Caco-2 (cell line): ENCODE data around the gene SEC11C. TPM values are rescaled to one million over a fixed set of nuclear protein-coding genes. Genes with fewer than 3 reads are reported as not detected.

ENCODE experiments used
- BruUV-seq: library from RNA; stranded (reverse); fragments of 400-500 nt; replicated peaks from 2 replicates; lab custom pipeline; 2021; lab: Mats Ljungman, UMichigan
- CTCF ChIA-PET: fragments of 300-600 bp; sonication (Branson Sonifier 250); formaldehyde crosslinking; loops from one replicate; lab custom pipeline; 2022; ENCODE audit warnings: antibody characterized with exemption; lab: Charles Lee
- POLR2A ChIA-PET: fragments of 300-600 bp; sonication (Branson Sonifier 250); formaldehyde crosslinking; loops from one replicate; lab custom pipeline; 2022; ENCODE audit warnings: antibody characterized with exemption; lab: Charles Lee
- DNase-seq, 2 experiments: peaks; one replicate each; pipeline versions ENCODE4 v3.0.0 to v3.0.0-alpha.2; 2020 to 2022
- H3K27me3 ChIP-seq: replicated peaks from 2 replicates; pipeline ENCODE4 v1.6.0; 2011; ENCODE audit warnings: low read length; ENCODE audit not compliant: control insufficient read depth, insufficient read depth
- H3K36me3 ChIP-seq: 2 replicates; pipeline ENCODE4 v1.5.1; 2011; ENCODE audit warnings: low read length; ENCODE audit not compliant: control insufficient read depth, insufficient read depth
- H3K4me1 ChIP-seq: fragments of 250-450 bp; sonication (Bioruptor Pico); 2 replicates; pipeline ENCODE4 v1.5.1; 2020; ENCODE audit warnings: mild to moderate bottlenecking
- H3K4me3 ChIP-seq: 2 replicates; pipeline ENCODE4 v1.5.1; 2011; ENCODE audit warnings: low read depth, mild to moderate bottlenecking, control low read depth, low read length
- H3K9me3 ChIP-seq: fragments of 250-450 bp; sonication (Bioruptor Pico); 2 replicates; pipeline ENCODE4 v1.5.1; 2020; ENCODE audit warnings: mild to moderate bottlenecking, moderate library complexity
- H3K27ac Mint-ChIP-seq: one replicate; pipeline ENCODE4 v1.8.0; 2022; ENCODE audit warnings: mixed read lengths; ENCODE audit not compliant: unreplicated experiment
- H3K27me3 Mint-ChIP-seq: one replicate; pipeline ENCODE4 v1.8.0; 2022; ENCODE audit warnings: mixed read lengths; ENCODE audit not compliant: insufficient read depth, unreplicated experiment
- H3K36me3 Mint-ChIP-seq: one replicate; pipeline ENCODE4 v1.8.0; 2022; ENCODE audit warnings: mild to moderate bottlenecking, mixed read lengths; ENCODE audit not compliant: insufficient read depth, unreplicated experiment
- H3K4me1 Mint-ChIP-seq: one replicate; pipeline ENCODE4 v1.8.0; 2022; ENCODE audit warnings: low read depth, mixed read lengths; ENCODE audit not compliant: unreplicated experiment
- H3K4me3 Mint-ChIP-seq: one replicate; pipeline ENCODE4 v1.8.0; 2022; ENCODE audit warnings: mild to moderate bottlenecking, moderate library complexity, mixed read lengths; ENCODE audit not compliant: unreplicated experiment
- H3K9me3 Mint-ChIP-seq: one replicate; pipeline ENCODE4 v1.8.0; 2022; ENCODE audit warnings: mixed read lengths; ENCODE audit not compliant: unreplicated experiment
- intact Hi-C: fragments of 100-400 bp; cut with micrococcal nuclease; formaldehyde crosslinking; loops from one replicate; pipeline ENCODE4 v1.10.0; 2022; ENCODE audit not compliant: unreplicated experiment
- total RNA-seq: library from RNA; stranded (reverse); gene quantifications from 2 replicates; pipeline ENCODE4 v1.2.3, GENCODE V29; 2022
- TF ChIP-seq, protein P1 (sequence below), 2 experiments: fragments of 200-600 bp in 1 of 2; IDR thresholded peaks; 1 replicate in 1 of 2; 2 replicates in 1 of 2; pipeline versions ENCODE4 v1.5.1 to v1.8.0; 2011 to 2022; ENCODE audit warnings: antibody characterized with exemption in 1 of 2, control low read depth in 1 of 2, inconsistent platforms in 1 of 2, low read depth in 1 of 2, low read length in 1 of 2, mild to moderate bottlenecking in 1 of 2, moderate library complexity in 1 of 2; ENCODE audit not compliant: insufficient read depth in 1 of 2, severe bottlenecking in 1 of 2, unreplicated experiment in 1 of 2

SEC11C gene
- total RNA-seq, 1 experiment from 2014 or later: 36.1 TPM

DNA sequence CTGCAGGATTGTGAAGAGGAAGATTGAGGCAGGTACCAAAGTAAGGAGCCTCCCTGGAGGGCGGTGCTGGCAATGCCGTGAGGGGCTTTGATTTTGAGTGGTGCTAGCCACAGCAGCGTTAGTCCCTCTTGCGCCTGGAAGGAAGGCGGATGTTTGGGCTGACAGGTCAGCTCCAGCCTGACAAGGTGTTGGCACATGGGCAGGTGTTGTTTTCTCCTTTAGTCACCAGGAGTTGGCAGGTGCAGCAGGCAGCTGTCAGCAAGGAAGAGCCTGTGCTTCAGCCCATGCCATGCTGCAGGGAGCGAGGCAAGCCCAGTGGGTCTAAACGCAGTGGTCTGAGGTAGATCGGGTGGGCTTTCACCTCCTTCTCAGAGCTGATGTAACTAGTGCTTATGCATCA, 8.5 kb downstream of the SEC11C start:
- H3K9me3 ChIP-seq: no peaks in the 10 kb centered on the region
- ChIA-PET CTCF (no interaction called here), POLR2A (no interaction called here)
- no peak for DNase-seq
- H3K4me1 ChIP-seq: no peaks in the 10 kb centered on the region
- Mint-ChIP-seq H3K36me3 (peaks cover 2% of the 10 kb centered on the region), H3K4me1 (no peaks in the 10 kb centered on the region), H3K27me3 (no peaks in the 10 kb centered on the region), H3K9me3 (no peaks in the 10 kb centered on the region), H3K4me3 (no peak overlapping the region), H3K27ac (no peak overlapping the region)
- H3K36me3 ChIP-seq: no peaks in the 10 kb centered on the region
- intact Hi-C loops: no loop called here
- H3K27me3 ChIP-seq: no peaks in the 10 kb centered on the region
- no TSS peak for BruUV-seq
- TF ChIP-seq, protein P1, sequence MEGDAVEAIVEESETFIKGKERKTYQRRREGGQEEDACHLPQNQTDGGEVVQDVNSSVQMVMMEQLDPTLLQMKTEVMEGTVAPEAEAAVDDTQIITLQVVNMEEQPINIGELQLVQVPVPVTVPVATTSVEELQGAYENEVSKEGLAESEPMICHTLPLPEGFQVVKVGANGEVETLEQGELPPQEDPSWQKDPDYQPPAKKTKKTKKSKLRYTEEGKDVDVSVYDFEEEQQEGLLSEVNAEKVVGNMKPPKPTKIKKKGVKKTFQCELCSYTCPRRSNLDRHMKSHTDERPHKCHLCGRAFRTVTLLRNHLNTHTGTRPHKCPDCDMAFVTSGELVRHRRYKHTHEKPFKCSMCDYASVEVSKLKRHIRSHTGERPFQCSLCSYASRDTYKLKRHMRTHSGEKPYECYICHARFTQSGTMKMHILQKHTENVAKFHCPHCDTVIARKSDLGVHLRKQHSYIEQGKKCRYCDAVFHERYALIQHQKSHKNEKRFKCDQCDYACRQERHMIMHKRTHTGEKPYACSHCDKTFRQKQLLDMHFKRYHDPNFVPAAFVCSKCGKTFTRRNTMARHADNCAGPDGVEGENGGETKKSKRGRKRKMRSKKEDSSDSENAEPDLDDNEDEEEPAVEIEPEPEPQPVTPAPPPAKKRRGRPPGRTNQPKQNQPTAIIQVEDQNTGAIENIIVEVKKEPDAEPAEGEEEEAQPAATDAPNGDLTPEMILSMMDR (IDR thresholded peaks at IDR 0.05; ENCODE audit: insufficient read depth in 1 of 2, low read depth in 1 of 2, low read length in 1 of 2, severe bottlenecking in 1 of 2, unreplicated experiment in 1 of 2): no peak
- H3K4me3 ChIP-seq: no peak overlapping the region

DNA sequence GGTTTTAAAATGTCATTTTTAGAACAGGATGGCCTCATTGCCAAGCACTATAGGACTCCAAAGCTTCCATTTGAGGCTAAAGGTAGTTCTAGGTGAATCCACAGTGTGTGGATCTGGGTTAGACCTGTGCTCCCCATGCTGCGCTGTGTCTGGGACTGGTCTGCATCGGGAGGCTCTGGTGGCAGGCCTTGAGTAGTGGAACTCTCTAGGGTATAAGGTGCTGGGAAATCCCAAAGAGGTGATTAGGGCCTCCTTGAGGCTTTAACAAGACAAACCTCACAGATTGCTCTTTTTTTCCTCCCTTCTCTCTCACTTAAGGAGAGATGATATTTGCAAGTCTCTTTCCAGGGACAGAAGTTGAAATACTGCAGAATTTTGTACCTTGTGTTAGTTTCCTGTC, 9.3 kb downstream of the SEC11C start:
- no peaks in the 10 kb centered on the region for H3K27me3 ChIP-seq
- no peak overlapping the region for H3K27ac Mint-ChIP-seq
- no peak overlapping the region for H3K4me3 Mint-ChIP-seq
- intact Hi-C loops: no loop called here
- no peak overlapping the region for H3K4me3 ChIP-seq
- ChIA-PET CTCF (no interaction called here), POLR2A (no interaction called here)
- no peak for DNase-seq
- no peaks in the 10 kb centered on the region for H3K9me3 ChIP-seq
- no peaks in the 10 kb centered on the region for H3K36me3 ChIP-seq
- TF ChIP-seq, protein P1 (IDR thresholded peaks at IDR 0.05; ENCODE audit: insufficient read depth in 1 of 2, low read depth in 1 of 2, low read length in 1 of 2, severe bottlenecking in 1 of 2, unreplicated experiment in 1 of 2): no peak
- H3K4me1 Mint-ChIP-seq: no peaks in the 10 kb centered on the region
- H3K36me3 Mint-ChIP-seq: peaks cover 8% of the 10 kb centered on the region
- no peaks in the 10 kb centered on the region for H3K4me1 ChIP-seq
- H3K27me3 Mint-ChIP-seq: no peaks in the 10 kb centered on the region
- H3K9me3 Mint-ChIP-seq: no peaks in the 10 kb centered on the region
- BruUV-seq: no TSS peak

DNA sequence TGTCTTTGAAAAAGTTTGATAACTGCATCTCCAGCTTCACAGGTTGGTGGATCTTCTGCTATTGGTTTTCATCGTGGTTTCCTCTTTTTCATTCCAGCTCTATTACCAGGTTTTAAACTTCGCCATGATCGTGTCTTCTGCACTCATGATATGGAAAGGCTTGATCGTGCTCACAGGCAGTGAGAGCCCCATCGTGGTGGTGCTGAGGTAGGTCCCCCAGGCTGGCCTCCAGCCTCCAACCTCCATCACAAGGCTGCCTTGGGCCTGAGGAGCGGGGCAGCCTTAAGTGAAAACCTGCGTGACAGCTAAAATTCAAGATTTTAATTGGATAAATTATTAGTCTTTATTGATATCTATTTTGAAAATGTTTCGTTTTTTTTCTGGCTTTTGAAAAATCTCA, 9.7 kb downstream of the SEC11C start:
- intact Hi-C loops: no loop called here
- no peaks in the 10 kb centered on the region for H3K36me3 ChIP-seq
- POLR2A ChIA-PET: no interaction called here

More for the DNA sequence above, 9.7 kb downstream of the SEC11C start:
- Histone ChIP-seq H3K9me3 (no peaks in the 10 kb centered on the region), H3K4me1 (no peaks in the 10 kb centered on the region), H3K27me3 (no peaks in the 10 kb centered on the region), H3K4me3 (no peak overlapping the region)
- Mint-ChIP-seq H3K27me3 (no peaks in the 10 kb centered on the region), H3K36me3 (peaks cover 8% of the 10 kb centered on the region), H3K4me1 (no peaks in the 10 kb centered on the region), H3K9me3 (no peaks in the 10 kb centered on the region), H3K4me3 (no peak overlapping the region), H3K27ac (no peak overlapping the region)
- CTCF ChIA-PET: no interaction called here
- no TSS peak for BruUV-seq
- no peak for DNase-seq
- TF ChIP-seq, protein P1 (IDR thresholded peaks at IDR 0.05; ENCODE audit: insufficient read depth in 1 of 2, low read depth in 1 of 2, low read length in 1 of 2, severe bottlenecking in 1 of 2, unreplicated experiment in 1 of 2): no peak
